ENCODE results near the gene DZIP1.
A peak's percentile ranks its signal among the peaks of the same experiment; 100 is the strongest.

Gene DZIP1

DNA sequence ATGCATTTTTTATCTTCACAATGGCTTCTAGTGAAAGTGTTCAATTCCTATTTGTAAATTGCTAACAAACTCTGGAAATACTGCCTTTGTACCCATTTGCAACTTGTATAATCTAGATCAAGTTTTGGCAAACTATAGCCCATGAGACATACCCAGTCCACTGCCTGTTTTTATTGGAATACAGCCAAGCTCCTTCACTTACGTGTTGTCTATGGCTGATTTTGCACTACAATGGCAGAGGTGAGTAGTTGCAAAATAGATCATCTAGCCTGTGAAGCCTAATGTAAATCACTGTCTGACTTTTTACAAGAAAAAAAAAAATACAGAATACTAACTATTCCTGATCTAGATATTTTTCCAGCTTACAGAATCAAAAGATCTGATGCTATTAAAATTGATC is 37.1 kb downstream of the DZIP1 start:
- peak; percentile 26 for DNase-seq (ENCODE audit: low read depth)
- TF ChIP-seq, protein P1, sequence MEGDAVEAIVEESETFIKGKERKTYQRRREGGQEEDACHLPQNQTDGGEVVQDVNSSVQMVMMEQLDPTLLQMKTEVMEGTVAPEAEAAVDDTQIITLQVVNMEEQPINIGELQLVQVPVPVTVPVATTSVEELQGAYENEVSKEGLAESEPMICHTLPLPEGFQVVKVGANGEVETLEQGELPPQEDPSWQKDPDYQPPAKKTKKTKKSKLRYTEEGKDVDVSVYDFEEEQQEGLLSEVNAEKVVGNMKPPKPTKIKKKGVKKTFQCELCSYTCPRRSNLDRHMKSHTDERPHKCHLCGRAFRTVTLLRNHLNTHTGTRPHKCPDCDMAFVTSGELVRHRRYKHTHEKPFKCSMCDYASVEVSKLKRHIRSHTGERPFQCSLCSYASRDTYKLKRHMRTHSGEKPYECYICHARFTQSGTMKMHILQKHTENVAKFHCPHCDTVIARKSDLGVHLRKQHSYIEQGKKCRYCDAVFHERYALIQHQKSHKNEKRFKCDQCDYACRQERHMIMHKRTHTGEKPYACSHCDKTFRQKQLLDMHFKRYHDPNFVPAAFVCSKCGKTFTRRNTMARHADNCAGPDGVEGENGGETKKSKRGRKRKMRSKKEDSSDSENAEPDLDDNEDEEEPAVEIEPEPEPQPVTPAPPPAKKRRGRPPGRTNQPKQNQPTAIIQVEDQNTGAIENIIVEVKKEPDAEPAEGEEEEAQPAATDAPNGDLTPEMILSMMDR (IDR thresholded peaks at IDR 0.05; ENCODE audit: low read depth, low read length, missing control alignments), result no peak
- H3K4me3 ChIP-seq (ENCODE audit: low read depth, low read length), result no peak overlapping the region
- in situ Hi-C loops (cut with HindIII; ENCODE audit: low sequenced_read_pairs), result no loop called here

DNA sequence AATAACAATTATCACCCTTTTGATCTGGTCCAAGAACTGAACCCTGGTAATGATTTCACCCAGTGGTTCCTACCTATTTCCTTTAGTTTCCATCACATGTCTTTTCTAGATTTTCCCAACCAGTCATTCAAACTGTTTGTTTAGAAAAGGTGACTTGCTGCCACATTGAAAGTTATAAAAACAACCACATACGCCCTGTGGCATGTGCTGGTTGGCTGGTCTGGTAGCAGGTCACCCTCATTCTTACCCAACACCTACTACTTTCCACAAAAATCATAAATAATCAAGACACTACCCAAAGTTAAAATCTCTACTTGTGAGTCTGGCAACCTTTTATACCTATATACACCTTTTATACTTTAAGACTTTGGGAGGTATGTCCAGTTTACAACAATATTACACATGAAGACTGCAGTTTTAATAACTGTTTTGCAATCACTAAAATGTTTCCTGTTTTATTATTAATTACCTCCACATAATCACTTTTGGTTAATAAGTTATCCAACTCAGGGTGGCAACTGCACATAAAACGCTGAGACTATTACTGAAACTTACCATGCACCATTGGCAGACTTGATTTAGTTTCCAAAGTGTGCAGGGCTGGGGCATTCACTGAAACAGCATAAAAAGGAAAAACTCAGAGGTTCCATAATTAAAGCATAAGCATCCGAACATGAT is 38.9 kb downstream of the DZIP1 start:
- H3K4me3 ChIP-seq (ENCODE audit: low read depth, low read length), result no peak overlapping the region
- no peak for DNase-seq (ENCODE audit: low read depth)
- in situ Hi-C loops (cut with HindIII; ENCODE audit: low sequenced_read_pairs), result no loop called here
- TF ChIP-seq, protein P1 (IDR thresholded peaks at IDR 0.05; ENCODE audit: low read depth, low read length, missing control alignments), result no peak

DNA sequence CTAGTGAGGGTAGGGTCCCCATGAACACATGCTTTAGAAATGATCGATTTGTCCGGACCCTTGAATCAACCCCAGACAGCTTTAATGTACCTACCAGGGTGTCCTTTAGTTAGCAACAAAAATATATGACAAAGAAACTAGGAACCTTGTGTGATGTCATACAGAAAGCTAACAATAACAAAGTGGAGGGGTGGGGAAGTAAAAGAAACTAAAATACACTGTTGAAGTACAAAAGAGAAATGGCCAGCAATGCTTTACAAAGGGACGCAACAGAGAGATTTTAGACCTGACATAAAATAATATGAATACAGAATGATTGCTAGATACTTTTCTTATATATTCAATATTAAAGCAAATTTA is 40.0 kb downstream of the DZIP1 start:
- TF ChIP-seq, protein P1 (IDR thresholded peaks at IDR 0.05; ENCODE audit: low read depth, low read length, missing control alignments), result no peak

DNA sequence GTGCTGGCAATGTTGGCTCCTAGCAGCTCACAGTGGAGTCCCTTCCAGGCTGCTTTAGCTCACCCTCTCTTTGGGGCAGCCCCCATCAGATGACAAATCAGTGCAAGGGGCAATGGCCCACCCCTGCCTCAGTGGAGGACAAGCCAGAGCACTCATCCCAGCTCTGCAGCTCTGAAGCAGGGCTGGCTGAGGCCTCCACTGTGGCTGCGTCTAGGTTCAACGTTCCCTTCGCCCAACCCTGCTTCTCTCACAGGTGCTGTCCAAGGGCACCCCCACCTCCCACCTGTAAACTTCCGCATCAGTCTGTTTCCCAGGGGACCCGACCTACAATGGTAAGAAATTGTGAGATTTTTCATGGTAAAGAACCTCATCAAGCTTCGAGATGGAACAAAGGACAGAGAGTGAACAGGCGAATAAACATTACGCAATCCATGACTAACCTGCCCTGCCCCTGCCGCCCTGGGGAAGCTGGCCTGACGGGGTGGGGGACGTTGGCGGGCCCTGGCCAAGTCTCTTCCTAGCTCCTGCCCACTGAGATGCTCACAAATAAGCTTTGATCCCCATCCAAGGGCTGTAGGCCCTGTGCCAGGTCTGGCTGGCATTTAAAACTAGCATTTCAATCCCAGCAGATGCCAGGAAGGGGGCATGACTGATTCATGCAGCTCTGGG is 40.5 kb downstream of the DZIP1 start:
- peak; percentile 40 for DNase-seq (ENCODE audit: low read depth)

More for the DNA sequence above, 40.0 kb downstream of the DZIP1 start:
- in situ Hi-C loops (cut with HindIII; ENCODE audit: low sequenced_read_pairs), result no loop called here
- no peak overlapping the region for H3K4me3 ChIP-seq (ENCODE audit: low read depth, low read length)
- no peak for DNase-seq (ENCODE audit: low read depth)

DNA sequence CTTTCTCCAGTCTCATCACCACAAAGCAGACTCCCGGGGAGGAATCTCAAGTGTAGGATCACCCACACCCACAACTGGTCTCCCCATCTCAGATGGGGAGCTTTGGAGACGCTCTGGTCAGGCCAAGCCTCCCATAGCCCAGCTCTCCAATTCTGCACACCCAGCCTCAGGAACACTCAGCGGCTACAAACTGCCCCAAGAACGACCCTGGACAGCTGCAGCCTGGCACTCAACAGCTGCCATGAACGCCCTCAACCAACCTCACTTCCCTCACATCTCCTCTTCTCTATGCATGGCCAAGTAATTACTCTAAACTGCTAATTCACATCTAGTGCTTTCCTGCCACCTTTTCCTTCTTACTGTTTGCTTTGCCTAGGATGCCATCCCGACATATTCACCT is 42.6 kb downstream of the DZIP1 start:
- TF ChIP-seq, protein P1 (IDR thresholded peaks at IDR 0.05; ENCODE audit: low read depth, low read length, missing control alignments), result no peak
- in situ Hi-C loops (cut with HindIII; ENCODE audit: low sequenced_read_pairs), result no loop called here
- DNase-seq (ENCODE audit: low read depth), result no peak
- H3K4me3 ChIP-seq (ENCODE audit: low read depth, low read length), result no peak overlapping the region

More for the DNA sequence above, 40.5 kb downstream of the DZIP1 start:
- no peak overlapping the region for H3K4me3 ChIP-seq (ENCODE audit: low read depth, low read length)
- in situ Hi-C loops (cut with HindIII; ENCODE audit: low sequenced_read_pairs), result no loop called here
- TF ChIP-seq, protein P1 (IDR thresholded peaks at IDR 0.05; ENCODE audit: low read depth, low read length, missing control alignments), result no peak

DNA sequence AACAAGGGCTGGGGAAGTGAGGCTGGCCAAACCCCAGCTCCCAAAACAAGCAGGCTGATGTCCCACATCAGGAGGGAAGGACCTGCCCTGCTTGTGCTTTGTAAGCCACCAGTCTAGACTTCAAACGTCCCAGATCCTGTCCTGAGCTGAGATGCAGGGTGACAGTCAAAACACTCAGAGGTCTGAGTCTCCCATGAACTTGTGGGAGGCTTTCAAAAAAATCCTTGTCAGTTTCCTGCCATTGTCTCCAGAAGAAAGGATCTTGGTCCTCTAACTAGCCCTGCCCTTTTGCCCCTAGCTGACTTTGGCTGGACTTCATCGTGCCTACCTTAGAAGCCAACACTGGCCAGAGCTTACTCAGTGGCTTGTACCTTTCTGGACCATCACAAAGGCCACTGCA is 43.3 kb downstream of the DZIP1 start:
- in situ Hi-C loops (cut with HindIII; ENCODE audit: low sequenced_read_pairs), result no loop called here
- H3K4me3 ChIP-seq (ENCODE audit: low read depth, low read length), result no peak overlapping the region
- TF ChIP-seq, protein P1 (IDR thresholded peaks at IDR 0.05; ENCODE audit: low read depth, low read length, missing control alignments), result no peak
- no peak for DNase-seq (ENCODE audit: low read depth)
